ENCODE measurements around the gene KCNQ5.

DNA sequence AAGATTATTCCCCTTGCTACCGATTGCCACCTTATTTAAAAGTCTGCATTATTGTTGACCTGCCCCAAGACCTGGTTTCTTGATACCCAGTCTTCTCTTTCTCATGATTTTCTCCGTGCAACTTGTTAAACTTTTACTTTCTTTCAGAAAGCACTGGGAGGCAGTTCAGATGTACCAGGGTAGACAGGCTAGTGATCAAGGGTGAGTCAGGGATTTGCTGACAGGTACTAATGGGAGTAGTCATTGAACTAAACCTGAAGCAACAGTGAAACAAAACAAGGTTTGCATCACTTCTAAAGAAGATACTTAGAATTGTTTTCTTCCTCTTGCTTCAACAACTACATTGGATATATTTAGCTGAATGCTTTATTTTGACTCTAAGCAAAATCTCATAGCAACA lies 124.4 kb downstream of the KCNQ5 start:
- TF ChIP-seq, protein P1, sequence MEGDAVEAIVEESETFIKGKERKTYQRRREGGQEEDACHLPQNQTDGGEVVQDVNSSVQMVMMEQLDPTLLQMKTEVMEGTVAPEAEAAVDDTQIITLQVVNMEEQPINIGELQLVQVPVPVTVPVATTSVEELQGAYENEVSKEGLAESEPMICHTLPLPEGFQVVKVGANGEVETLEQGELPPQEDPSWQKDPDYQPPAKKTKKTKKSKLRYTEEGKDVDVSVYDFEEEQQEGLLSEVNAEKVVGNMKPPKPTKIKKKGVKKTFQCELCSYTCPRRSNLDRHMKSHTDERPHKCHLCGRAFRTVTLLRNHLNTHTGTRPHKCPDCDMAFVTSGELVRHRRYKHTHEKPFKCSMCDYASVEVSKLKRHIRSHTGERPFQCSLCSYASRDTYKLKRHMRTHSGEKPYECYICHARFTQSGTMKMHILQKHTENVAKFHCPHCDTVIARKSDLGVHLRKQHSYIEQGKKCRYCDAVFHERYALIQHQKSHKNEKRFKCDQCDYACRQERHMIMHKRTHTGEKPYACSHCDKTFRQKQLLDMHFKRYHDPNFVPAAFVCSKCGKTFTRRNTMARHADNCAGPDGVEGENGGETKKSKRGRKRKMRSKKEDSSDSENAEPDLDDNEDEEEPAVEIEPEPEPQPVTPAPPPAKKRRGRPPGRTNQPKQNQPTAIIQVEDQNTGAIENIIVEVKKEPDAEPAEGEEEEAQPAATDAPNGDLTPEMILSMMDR (IDR thresholded peaks at IDR 0.05) = no peak
- no peak for TF ChIP-seq EZH2 (IDR thresholded peaks at IDR 0.05)
- no peak for TF ChIP-seq EZH2phosphoT487 (IDR thresholded peaks at IDR 0.05)
